GM18511 (cell line): ENCODE data around the gene PRDM13.
"Not testable (repeated sequence)": the region's sequence is repeated elsewhere in the genome, so short reads cannot be mapped to it uniquely, and the experiment has no call there.

Experiments used
- ATAC-seq: cut with Tn5 transposase; IDR thresholded peaks from one replicate; pipeline ENCODE4 v1.9.1; 2021; ENCODE audit warnings: mild to moderate bottlenecking, moderate library complexity; ENCODE audit not compliant: unreplicated experiment

Gene PRDM13

DNA sequence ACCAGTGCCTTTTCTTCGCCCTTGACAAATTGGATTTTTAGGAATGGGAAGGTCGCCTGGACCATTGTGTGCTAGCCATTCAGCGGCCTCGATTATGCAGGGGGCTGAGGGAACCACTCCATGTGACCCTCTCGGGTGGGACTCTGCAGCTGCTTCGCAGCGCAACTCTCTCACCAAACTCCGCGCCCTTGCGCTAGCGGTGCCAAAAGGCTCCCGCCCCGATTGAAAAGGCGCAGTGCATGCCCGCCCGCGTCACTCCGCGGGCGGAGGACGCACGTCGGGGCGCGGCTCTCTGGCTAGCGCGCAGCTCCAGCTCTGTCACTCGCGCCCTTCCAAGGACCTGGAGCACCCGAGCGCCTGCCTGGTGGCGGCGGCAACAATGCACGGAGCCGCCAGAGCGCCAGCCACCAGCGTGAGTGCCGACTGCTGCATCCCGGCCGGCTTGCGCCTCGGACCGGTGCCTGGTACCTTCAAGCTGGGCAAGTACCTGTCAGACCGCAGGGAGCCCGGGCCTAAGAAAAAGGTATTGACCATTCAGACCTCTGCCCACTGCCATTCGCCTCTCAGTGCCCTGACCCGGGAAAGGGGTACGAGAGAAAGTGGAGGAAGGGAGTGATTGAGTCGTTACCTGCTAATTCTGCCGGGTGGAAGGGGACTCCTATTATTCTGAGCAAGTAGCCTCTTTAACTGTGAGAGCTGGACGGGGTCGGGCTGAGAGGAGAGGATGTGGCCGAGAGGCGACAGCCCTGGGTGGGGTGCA lies at the start of gene PRDM13:
PRDM13 (plus strand) TSS at position 178 of the 760 bp plus-strand sequence; CDS start at position 380, 202 bp downstream.
- no peak for ATAC-seq

- no peak for ATAC-seq
Measured at GRCh38 chr6:99559057-99559456, 47.6 kb upstream of the PRDM13 start.

- ATAC-seq = no peak
Measured at GRCh38 chr6:99560668-99561067, 46.0 kb upstream of the PRDM13 start.

- ATAC-seq = no peak
Measured at GRCh38 chr6:99563056-99563723, 43.4 kb upstream of the PRDM13 start.

GRCh38 chr6:99568103-99568933 lies 38.3 kb upstream of the PRDM13 start, which contains the start of gene CCNC:
Gene CCNC, minus strand, starts transcription at chr6:99568660. Its CDS starts 133 bp downstream, at chr6:99568527.
- ATAC-seq = peak; percentile 97

DNA sequence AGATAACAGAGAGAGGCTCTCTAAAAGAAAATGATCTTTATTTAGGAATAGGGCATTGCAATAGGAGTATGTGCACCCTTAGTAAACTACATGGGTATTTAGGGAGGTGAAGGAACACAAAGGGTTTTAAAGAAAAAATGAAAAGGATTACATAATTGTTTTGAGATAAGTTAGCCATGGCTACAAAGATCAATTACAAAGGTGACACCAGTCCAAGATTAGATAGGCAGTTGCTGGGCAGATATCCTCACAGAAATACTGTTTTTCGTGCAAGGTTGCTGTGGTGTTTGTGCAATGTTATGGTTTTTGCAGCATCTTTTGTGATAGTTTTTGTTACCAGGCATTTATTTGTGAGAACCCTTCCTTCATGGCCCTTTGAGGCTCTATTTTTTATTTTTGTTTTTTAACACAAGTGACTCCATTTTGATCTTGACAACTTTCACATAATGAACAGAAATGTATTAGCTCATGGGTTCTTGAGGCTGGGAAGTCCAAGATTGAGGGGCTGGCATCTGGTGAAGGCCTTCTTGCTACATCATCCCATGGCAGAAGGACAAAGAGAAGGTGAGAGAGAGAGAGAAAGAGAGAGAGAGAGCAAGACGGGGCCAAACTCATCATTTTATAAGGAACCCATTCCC lies 32.5 kb upstream of the PRDM13 start:
- ATAC-seq = no peak

- ATAC-seq = no peak
Measured at GRCh38 chr6:99575544-99576227, 30.9 kb upstream of the PRDM13 start.

GRCh38 chr6:99579781-99580180 lies 26.9 kb upstream of the PRDM13 start:
- ATAC-seq = no peak

- no peak for ATAC-seq
Measured at GRCh38 chr6:99587792-99588191, 18.8 kb upstream of the PRDM13 start.

DNA sequence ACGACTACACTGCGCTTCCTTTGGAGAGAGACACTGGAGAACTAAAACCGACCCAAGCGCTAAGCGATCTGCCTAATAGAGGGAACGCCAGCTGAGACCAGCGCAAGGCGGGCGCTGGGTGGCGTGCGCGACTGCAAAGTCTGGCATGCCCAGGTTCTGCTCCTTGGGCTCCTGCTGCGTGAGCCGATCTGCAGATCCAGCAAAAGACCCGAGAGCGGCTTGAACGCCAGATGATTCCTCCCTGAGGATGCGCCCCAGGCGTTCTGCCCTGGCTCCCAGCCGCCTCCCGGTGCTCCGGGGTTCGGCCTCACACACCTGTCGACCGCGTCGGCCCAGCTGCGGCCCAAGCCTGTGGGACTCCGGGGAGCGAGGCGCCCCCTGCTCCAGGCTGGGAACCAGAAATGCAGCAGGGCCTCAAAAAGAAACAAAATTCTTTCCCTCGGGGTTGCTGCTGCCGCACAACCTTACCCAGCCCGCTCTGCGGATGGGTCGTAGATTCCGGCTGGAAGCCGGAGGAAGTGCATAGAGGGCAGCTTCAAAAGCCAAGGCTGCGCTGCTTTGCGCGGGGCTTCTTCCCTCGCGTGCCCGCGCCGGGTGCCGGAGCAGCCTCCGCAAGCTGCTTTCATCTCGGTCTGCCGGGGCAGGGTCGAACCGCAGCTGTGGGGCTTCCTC lies 17.9 kb upstream of the PRDM13 start:
- peak; percentile 95 for ATAC-seq

DNA sequence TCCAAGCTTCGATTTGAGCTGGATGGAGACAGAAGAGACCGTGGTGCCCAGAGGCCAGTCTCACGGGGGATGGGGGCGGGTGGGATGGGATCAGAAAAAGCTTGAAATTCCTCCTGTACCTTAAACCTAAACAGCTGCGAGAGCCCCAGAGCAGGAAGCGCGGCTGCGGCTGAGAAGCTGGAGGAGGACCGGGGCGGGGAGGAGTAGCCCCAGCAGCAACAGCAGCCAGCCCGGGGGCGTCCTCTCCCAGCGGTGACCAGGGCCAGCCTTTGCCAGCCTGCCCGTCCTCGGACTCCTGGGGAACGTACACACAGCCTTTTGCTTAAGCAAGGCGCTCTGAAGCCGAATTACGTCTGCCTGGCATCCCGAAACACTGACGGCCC lies 17.4 kb upstream of the PRDM13 start:
- peak; percentile 35 for ATAC-seq

GRCh38 chr6:99589907-99590493 lies 16.6 kb upstream of the PRDM13 start:
- ATAC-seq = no peak

- no peak for ATAC-seq
Measured at GRCh38 chr6:99590728-99591672, 15.6 kb upstream of the PRDM13 start.

DNA sequence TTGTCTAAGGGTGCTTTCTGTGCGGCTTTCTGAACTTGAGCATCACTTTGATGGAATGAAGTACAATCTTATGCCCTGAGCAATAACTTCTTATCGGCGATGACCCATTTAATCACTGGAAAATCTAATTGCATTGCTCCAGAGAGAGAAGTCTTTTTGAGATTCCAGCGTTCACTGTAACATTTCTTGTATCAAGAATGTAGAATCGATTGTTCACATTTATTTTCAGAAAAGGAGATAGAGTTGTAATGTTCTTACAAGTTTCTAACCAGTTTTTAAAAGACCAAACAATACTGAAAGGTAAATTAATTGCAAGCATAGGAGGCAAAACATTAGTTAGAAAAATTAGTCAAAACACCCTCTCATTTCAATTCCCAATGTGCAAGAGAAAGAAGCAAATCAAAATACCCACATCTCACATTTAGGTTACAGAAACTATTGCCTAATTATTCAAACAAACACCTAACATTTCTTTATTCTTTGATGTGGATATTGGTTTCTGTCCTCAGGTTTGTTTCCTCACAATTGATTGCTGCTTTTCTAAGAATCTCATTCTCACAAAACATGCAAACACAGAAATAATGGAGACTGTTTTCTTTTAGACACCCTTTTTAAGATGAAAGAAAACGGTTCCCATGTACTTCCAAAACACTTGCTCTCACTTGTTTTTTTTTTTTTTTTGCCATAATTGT lies 14.8 kb upstream of the PRDM13 start:
- ATAC-seq = no peak

DNA sequence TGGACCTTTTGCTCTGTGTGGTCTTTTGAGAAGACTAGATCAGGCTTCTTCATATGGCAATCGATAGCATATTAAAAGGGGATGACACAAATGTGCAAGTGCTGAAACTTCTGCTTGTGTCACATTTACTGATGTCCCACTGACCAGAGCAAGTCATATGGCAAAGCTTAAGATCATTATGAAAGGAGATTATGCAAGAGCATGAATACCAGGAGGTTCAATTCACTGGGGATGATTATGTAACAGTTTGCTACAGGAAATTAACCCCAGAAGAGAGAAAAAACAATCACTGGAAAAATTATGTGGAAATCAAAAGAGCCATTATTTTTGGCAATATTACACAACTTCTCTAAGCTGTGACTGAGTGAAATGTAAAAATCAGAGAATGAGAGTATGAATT lies 13.7 kb upstream of the PRDM13 start:
- no peak for ATAC-seq

- ATAC-seq = not testable (repeated sequence)
Measured at GRCh38 chr6:99594696-99595095, 11.9 kb upstream of the PRDM13 start.

- ATAC-seq = peak; percentile 30
Measured at GRCh38 chr6:99602520-99603420, 3.9 kb upstream of the PRDM13 start.
